CD4-positive, alpha-beta T cell treated with Interleukin-15 for 1 hour (primary cell): ENCODE data around the gene SMG6.
"Not testable (repeated sequence)": the region's sequence is repeated elsewhere in the genome, so short reads cannot be mapped to it uniquely, and the experiment has no call there.

ENCODE experiments used
- DNase-seq: peaks from one replicate; pipeline ENCODE4 v3.0.0-alpha.2; 2020

The SMG6 gene

DNA sequence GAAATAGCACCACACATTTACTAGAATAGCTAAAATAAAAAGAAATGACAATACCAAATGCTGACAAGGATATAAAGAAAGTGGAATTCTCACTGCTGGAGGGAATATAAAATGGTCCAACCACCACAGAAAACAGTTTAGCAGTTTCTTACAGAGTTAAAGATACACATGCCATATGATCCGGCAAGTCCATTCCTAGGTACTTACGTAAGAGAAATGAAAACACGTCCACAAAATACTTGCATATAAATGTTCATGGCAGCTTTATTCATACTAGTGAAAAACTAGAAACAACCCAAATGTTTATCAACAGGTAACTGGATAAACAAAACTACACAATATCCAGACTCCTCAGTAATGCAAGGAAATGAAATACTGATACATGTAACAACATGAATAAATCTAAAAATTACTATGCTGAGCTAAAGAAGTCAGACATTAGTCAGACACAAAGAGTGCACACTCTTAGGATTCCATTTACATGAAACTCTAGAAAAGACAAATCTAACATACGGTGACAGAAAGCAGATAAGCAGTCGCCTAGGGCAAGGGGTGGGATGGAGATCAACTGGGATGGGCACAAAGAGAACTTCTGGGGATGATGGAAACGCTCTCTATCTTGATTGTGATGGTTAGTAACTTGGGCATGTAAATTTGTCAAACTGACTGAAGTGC lies 76.4 kb downstream of the SMG6 start:
- DNase-seq, result no peak

DNA sequence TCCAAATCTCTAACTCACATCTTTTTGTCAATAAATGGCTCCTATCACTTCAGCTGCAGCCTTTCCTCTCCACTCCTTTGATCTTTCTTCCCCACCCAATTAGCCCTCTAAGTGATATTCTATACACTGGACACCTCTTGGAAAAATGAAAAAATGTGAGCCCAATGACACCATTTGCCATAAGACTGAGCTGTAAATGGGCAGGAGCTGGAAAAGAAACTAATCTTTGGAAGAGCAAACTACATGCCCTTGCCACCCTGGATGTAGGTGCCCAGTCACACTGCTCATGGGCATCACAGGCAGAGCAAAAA lies 80.0 kb downstream of the SMG6 start:
- DNase-seq, result no peak

DNA sequence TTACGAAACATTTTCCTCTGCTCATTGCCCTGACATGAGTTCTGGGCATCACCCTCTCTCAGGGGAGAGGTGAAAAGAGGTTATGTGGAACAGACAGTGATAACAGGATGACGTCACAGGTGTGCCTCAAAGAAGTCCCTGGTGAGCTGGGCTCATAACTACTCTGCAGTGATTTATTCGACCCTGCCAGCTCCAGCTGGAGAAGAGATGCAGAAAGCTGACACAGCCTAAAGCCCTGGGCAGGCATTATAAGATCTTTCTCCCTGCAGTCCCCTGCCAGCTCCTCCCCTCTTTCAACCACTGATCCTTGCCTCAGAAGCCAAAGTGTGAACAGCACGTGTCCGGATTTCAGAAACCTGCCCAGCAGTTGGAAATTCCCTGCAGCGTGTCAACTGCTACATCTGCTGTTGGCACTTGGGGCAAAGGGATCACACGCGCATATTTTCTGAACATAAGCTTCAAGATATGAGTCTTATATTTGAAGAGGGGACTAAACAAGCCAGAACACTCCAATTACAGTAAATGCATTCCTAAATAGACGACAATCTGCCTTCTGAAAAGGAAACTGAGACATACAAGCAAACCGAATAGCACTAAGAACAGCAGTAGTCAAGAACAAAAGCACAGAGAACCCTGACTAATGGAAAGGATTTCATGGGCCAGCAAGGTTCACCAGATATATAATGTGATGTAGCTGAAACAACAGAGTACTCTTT lies 80.5 kb downstream of the SMG6 start:
- peak; percentile 69 for DNase-seq

DNA sequence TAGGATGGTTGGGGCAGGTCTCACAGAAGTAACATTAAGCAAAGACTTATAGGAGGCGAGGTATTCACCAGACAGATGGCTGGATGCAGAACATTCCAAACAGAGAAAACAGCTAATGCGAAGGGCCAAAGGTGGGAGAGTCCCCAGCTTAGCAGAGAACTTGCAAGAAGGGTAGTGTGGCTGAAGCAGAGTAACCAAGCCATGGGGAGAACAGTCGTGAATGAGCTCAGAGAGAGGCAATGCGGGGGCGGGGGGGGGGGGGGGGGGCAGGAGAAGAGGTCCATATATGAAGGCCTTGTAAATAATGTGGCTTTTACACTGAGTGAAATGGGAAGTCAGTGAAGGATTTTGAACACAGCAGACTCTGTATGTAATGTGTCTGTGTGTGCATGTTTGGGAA lies 81.3 kb downstream of the SMG6 start:
- no peak for DNase-seq

DNA sequence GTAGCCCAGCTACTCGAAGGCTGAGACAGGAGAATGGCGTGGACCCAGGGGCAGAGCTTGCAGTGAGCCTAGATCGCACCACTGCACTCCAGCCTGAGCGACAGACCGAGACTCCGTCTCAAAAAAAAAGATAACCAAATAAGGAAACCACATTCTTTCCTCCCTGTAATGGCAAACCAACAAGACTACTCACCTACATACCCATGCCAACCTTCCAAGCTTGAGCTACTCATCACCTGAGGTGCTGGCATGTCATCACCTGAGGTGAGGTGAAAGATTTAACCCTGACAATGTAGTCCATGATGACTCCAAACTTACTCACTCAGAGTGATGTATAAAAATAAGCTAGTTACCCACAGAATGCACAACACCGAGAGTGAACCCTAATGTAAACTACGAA lies 85.2 kb downstream of the SMG6 start:
- DNase-seq, result no peak

DNA sequence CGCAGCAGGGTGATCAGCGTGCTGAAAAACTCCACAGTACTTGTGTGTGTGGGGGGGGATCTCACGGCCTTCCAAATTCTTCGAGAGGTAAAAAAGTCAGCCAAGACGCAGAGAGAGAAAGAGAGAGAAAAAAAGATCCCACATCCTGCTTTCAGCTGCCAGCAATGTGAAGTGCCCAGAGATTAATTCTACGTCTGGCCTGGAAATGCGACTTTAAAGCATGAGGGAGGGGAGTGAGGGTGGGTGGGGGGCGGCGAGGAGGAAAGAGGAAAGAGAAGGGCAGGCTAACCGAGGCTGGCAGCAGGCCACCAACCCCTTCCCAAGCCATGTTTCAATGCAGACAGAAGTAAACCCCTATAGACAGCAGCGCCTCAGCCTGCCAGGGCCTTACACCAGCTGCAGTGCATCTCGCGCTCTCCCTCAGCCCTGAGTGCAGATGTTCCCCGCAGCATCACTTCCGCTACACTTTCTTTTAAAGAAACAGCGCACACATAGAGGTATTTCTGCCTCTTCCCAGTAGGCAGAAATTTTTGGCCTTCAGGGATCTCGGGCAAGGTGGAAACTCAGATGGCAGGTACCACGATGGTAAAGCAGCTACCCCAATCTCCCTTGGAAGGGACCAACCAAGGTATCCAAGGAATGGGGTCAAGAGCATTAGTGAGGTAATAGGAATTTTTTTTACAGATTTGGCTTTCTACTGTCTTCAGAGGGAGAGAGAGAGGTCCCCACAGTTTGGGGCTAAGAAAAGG lies 87.8 kb downstream of the SMG6 start:
- peak; percentile 75 for DNase-seq

DNA sequence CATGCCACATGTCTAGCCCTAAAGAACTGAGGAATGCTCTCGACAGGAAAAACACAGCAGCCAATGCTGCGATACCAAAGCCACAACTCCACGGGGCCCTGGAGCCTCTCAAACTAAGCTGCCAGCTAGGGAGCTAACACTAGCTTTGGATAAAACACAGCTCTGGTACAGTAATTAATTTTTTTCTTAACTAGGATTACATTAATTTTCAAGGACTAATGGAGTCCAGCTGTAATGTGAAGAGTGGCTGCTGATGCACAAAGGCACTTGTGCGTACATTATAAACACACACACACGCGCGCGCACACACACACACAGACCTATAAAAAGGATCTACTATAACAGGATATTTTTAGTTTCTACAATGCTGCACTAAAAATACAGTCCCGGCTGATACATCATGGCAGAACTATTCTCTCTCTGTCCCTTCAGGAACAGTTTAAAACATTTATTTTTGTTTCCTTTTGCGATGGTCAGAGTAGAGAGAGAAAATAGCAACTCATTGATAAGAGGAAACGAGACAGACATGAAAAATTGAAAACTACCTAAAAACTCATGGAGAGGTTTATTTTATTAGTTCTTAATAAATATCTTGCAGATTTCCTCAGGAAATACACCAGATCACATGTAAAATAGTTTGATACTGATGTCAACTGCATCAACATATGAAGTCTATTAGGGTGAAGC lies 88.5 kb downstream of the SMG6 start:
- no peak for DNase-seq

DNA sequence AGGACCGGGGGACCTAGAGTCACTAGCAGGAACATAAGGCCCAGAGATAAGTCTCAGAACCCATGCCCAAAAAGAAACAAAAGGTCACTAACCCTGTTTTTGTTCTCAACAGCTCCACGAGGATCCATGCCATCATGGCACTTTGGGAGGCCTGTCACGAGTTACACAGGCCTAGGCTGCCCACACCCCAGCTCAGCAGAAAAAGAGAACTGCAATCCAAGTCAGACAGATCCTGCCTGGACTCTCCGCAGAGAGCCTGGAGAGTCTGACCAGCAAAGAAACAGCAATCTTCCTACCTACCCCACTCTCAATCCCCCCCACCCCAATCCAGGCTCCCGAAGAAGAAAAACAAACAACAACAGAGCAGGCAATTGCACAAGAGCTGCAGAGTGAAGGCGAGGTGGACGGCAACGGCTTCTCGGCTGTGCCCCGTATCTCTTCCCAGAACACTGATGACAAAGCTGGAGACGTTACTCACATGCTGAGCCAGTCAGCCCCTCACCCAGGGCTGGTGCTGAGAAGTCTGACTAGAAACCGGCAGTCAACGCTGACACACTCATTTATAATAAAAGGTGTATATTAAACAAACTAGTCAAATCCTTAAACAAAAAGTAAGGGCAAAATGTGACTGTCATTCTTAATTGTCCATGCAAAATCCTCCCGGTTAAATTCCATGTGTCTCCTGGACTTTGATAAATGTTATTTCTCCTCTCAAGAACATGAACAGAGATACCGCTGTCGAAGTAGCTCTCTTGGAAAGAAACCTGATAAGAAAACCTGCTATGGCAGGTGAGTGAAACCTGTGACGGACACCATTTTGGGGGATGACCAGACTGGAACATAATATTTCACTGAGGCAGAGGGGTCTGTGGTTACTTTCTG lies 89.3 kb downstream of the SMG6 start:
- DNase-seq, result no peak

DNA sequence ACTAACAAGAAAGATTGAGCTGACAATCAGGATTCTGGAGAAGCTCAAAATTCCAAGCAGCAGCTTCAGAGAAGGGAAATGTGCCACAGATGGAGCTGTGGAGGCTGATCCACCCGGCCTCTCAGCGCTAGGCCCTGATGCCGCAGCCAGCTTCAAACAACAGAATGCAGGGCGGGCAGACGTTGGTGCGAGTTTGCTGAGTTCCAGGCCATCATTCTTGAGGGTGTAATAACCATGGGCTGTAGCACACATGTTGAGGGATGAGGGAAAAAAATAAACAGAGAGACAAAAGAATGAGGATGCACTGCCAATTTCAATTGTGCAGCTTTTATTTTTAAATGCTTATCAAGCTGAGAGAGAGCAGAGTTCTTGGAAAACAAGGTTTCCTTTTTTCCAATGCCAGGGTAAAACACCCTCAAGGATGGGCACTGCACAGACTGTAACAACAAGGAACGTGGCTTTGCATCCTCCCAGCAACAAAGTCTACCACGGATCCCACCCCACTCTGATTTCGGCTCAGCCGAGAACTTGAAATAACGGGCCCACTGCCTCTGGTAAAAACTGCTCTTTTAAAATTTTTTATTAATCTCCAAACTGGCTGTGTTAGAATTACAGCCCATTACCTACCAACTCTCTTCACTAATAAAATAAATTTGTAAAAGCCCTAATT lies 90.2 kb downstream of the SMG6 start:
- DNase-seq, result no peak

DNA sequence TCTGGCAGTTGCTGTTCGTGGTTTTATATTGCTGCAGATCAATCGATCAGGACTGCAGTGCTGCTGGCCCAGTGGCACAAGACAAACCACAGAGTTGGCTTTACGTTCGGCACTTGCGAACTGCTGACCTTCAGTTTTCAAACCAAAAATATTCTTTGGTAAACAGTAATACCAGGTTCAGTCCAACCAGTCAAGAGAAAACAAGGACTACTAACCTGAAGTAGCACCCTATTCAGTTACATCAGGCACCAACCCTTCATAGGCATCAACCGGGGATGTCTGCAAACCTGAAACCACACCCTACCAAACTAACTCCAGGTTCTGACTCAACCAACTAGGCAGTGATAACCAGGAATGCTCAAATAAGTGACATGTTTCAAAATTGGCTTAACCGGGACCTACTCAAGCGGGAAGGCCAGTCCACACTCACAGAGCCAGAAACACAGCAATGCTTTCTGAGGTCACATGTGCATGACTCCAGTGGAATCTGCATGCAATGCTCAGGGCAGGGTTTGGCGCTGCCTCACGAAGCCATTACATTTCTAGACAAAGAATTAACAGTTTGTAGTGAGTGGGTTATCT lies 91.1 kb downstream of the SMG6 start:
- no peak for DNase-seq

DNA sequence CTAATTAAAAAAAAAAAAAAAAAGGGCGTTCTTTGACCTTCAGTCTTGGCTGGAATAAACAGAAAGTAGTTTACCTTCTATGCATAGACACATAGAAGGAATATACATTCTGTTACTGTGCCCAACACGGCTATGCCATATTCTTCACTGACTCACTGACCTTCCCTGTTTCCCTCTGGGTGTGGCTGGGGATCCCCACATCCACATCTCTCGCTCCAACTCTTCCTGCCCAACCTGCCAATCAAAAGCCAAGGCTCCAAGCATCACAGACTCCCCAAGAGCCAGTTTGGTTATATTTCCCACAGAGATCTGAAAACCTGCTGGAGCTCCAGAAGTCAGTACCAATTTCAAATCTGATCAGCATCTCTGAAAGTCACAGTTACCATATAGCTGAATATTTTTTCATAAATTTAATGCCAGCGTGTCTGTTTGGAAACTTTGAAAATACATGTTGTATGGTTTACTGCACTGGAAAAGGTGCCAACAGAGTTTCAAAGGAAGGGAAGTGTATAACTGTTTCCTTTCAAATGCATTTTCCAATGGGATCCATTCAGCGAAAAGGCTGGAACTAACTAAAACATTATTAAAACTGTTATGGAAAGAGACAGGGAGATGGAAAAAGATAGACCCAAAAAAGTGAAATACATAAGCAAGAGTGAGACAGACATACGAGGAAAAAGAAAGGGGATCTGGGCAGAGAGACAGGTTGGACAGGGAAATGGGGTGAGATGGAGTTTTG lies 91.8 kb downstream of the SMG6 start:
- no peak for DNase-seq

DNA sequence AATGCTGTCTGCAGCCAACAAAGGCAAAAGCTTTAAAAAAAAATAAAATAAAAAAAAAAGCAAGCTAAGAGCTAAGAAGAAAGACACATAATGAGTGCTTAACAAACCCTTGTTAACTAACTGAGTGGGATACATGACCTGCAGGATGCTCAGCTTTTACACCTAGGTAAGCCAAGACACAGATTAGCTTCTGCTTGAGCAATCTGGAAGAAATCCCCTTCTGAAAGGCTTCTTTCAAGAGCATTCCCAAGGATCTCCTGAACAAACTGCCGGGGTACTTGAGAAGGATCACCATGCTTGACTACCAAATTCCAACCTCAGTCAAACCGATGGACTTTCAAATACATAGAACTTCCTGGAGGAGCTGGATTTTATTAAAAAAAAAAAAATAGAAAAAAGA lies 92.9 kb downstream of the SMG6 start:
- no peak for DNase-seq

DNA sequence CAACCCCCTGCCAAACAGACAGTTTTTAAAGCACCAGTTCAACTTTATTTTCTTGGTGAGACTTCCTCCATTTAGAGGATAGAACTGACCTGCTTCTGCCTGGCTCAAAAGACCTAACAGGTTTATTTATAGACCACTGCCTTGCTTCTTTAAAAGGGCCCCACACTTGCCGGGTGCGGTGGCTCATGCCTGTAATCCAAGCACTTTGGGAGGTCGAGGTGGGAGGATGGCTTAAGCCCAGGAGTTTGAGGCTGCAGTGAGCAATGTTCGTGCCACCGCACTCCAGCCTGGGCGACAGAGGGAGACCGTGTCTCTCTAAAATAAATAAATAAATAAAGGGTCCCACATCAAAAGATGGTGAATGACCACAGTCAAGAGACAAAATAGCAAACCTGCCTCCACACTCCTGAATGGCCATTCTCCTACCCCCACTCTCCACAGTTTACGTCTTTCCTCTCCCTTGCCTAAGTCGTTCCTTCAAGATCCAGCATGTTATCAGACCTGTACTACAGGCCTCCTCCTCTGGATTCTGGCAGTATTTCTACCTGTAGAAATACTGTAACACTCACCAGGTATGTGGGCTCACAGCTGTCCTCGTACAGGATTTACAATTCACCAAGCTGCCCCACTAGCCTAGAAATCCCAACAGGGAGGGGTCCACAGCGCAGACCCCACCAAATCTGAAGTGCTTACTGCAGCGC lies 95.6 kb downstream of the SMG6 start:
- no peak for DNase-seq

DNA sequence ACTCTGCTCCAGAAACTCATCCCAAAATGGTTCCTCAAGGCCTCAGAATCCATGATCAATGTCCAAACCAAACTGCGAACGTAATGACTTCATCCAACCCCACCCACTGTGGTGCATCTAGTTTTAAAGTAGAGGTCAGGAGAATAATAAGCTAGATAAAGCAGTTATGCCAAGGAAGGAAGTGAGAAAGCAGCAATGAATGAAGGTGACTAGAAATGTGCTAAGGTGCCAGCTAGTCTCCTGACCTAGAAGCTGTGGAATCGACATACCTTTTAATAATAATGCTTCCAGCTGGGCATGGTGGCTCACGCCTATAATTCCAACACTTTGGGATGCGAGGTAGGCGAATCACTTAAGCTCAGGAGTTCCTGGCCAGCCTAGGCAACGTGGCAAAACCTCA lies 99.2 kb downstream of the SMG6 start:
- DNase-seq, result no peak

DNA sequence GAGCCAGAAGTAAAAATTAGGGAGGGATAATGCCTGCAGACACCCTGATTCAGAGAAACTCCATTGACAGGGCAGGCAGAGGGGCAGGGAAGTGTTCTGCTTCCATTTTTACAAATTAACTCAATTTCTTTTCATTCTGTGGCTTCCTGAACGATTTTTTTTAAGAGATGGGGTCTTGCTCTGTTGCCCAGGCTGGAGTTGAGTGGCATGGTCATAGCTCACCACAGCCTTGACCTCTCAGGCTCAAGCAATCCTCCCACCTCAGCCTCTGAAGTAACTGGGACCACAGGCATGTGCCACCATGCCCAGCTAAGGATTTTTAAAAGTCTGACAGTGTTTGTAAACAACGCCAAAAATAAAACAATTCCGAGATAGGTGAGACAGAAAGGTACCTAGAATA lies 99.8 kb downstream of the SMG6 start:
- no peak for DNase-seq

DNA sequence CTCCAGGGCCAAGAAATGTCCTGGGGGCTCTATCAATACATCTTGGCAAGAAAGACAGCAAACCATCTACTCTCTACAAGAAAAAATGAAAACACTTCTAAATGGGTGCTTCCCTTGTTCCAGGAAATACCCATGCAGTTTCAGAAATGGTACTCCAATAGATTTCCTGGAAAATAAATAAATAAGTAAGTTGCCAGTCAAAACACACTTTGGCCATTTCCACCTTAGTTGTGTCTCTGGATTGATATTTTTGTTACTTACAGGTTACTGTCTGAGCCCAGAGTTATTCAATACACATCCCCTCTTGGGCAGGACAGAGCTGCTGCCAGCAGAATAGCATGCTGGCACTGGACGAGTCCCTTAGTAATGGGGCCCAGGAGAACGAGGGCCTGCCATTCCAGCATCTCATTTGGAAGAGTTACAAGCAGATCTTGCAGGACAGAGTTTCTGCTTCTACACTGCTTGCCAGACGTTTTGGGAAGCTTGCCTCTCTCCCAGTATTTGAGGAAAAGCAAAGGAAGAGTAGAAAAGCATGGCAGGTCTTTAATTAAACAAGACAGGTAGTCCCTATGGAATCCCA lies 100.5 kb downstream of the SMG6 start:
- no peak for DNase-seq

DNA sequence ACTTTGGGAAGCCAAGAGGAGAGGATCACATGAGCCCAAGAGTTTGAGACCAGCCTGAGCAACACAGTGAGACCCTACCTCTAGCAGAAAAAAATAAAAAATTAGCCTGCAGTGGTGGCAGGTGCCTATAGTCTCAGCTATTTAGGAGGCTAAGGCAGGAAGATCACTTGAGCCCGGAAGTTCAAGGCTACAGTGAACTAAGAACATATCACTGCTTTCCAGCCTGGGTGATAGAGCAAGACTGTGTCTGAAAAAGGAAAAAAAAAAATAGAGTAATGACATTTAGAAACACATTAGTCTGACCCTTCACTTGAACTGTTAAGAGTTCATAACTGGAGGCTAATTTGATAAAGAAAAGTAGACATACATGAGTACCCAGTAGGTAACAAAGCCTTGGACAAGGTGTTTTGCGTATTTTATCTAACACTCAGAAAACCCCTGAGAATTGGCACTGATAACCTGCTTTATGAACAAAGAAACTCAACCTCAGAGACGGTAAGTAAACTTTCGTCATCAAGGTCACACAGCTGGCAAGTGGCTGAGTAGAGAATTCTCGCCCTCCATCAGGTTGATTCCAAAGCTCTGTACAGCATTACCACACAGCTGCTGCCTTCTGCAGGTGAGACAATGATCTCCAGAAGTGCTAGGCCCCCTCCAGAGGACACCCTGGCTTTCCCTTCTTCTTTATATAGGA lies 101.1 kb downstream of the SMG6 start:
- DNase-seq, result no peak

DNA sequence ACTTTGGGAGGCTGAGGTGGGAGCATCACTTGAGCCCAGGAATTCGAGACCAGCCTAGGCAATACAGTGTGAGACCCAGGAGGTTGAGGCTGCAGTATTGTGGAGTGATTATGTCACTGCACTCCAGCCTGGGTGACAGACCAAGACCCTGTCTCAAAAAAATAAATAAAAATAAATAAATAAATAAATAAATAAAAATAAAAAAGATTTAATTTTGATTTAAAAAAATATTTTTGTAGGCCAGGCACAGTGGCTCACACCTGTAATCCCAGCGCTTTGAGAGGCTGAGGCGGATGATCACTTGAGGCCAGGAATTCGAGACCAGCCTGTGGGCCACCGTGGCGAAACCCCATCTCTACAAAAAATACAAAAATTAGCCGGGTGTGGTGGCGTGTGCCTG lies 104.2 kb downstream of the SMG6 start:
- not testable (repeated sequence) for DNase-seq

DNA sequence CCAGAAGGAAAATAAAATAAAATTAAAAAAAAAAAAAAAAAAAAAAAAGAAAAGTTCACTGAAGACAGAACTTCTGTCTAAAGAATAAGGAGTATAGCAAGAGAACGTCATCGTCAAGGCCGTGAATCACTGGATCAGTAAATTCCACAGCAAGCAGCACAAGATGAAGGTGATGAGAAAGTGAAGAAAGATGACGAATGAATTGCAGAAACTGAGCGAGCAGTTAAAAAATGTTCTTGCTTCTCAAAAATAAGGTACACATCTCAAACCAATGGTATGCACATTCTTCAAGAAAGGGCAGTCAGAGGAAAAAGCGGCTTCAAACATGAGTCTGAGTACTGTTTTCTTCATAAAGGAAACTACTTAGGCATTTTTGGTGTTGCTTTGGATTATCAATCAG lies 104.7 kb downstream of the SMG6 start:
- no peak for DNase-seq
